Measurements from ENCODE around the gene PSMB11. TPM values are rescaled to one million over a fixed set of nuclear protein-coding genes. Genes with fewer than 3 reads are reported as not detected.

Gene PSMB11
- total RNA-seq, 1 experiment from 2014 or later: not detected

DNA sequence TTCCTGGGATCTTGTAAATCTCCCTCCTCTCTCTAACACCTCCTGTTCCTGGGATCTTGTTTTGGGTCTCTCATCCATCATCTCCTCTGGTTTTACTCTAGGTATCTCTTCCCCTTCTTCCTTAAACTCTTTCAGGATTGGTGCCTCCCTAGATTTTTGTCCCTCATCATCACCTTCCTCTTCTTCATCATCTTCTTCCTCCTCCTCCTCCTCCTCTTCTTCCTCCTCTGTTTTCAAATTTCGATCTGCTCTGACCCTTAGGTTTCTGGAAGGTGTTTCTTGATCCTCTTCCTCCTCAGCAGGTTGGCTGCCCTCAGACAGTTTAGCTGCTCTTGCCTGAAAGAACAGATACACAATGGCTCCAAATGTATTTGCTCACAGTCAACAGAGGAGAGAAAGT, 38.5 kb downstream of the PSMB11 start:
- DNase-seq (ENCODE audit: low read depth, low spot score): no peak
- POLR2A ChIA-PET: interaction anchor here (1.2 kb wide), 1 partner anchor 15 kb away, joined by 3 read pairs; the partner anchor contains the start of genes ACIN1 and C14orf119
- no peaks in the 10 kb centered on the region for H3K9me2 ChIP-seq (ENCODE audit: insufficient read depth)
- no peaks in the 10 kb centered on the region for H3K27me3 ChIP-seq (ENCODE audit: insufficient read depth, low read length)
- BruUV-seq (replicated peaks): no TSS peak
- peaks cover 62 to 65% of the 10 kb centered on the region in 2 experiments for H3K36me3 ChIP-seq (ENCODE audit: control insufficient read depth in 1 of 2, insufficient read depth in 2 of 2, low read length in 2 of 2)
- H3K9me3 ChIP-seq (ENCODE audit: control insufficient read depth in 1 of 2, insufficient read depth in 1 of 2, low read depth in 1 of 2, low read length in 2 of 2): no peaks in the 10 kb centered on the region
- peaks cover 13 to 41% of the 10 kb centered on the region in 2 experiments for H3K4me1 ChIP-seq (ENCODE audit: control insufficient read depth in 1 of 2, insufficient read depth in 2 of 2, low read length in 2 of 2)
- H2AFZ ChIP-seq (ENCODE audit: low read depth, low read length, poor library complexity, severe bottlenecking): no peak overlapping the region
- no peak for ATAC-seq
- TF ChIP-seq TCF7L2 (IDR thresholded peaks at IDR 0.05; ENCODE audit: borderline replicate concordance, extremely low read depth, insufficient read depth, insufficient read length) (no peak), POLR2A (IDR thresholded peaks at IDR 0.05; ENCODE audit: borderline replicate concordance, extremely low read depth, insufficient read depth, insufficient read length) (no peak), SRF (IDR thresholded peaks at IDR 0.05; ENCODE audit: low read depth) (no peak), ZNF274 (IDR thresholded peaks at IDR 0.05; ENCODE audit: low read depth, low read length) (no peak), EGR1 (IDR thresholded peaks at IDR 0.05; ENCODE audit: low read depth) (no peak)
- intact Hi-C loops (cut with micrococcal nuclease): no loop called here
- no peak overlapping the region for H3K4me2 ChIP-seq (ENCODE audit: low read length)
- H3K79me2 ChIP-seq (ENCODE audit: insufficient read depth, low read length): peaks cover 21% of the 10 kb centered on the region
- H4K20me1 ChIP-seq (ENCODE audit: insufficient read depth): no peaks in the 10 kb centered on the region
- no peak overlapping the region for H3K4me3 ChIP-seq (replicated peaks in 1 of 2; ENCODE audit: low read depth in 1 of 2, low read length in 2 of 2)
- RAD21 ChIA-PET (ENCODE audit: low non-redundant PET in 1 of 2, low total read pairs in 2 of 2, uncharacterized antibody in 2 of 2, unreplicated experiment in 2 of 2): no interaction called here
- no peak overlapping the region for H3K27ac ChIP-seq (ENCODE audit: low read depth, low read length)
- no peak overlapping the region for H3K9ac ChIP-seq (ENCODE audit: low read length)
- CTCF ChIA-PET: interaction anchor here (3.5 kb wide), 1 partner anchor 9 kb away, joined by 12 read pairs; no protein-coding TSS in a partner anchor

DNA sequence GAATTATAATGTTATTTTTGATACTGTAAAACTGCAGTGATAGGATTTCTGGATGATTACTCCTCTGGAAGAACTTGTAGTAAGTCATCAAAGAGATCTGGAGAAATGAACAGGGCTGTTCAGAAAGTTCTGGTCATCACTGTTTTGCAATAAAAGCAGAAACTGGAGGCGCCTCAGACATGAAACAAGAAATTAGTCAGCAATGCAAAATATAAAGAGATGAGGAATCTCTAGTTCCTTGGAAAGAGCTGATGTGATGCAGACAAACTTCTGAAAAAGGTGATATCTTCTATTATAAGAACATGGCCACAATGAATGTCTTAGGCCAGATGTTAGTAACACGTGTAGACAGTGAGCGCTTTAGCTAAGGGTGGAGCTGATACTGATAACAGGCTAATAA, 43.4 kb downstream of the PSMB11 start:
- H3K79me2 ChIP-seq (ENCODE audit: insufficient read depth, low read length): peaks cover 49% of the 10 kb centered on the region
- RAD21 ChIA-PET (ENCODE audit: low non-redundant PET in 1 of 2, low total read pairs in 2 of 2, uncharacterized antibody in 2 of 2, unreplicated experiment in 2 of 2): no interaction called here
- H2AFZ ChIP-seq (ENCODE audit: low read depth, low read length, poor library complexity, severe bottlenecking): no peak overlapping the region
- intact Hi-C loops (cut with micrococcal nuclease): no loop called here
- DNase-seq (ENCODE audit: low read depth, low spot score): no peak
- BruUV-seq (replicated peaks): no TSS peak
- H3K4me3 ChIP-seq (replicated peaks in 1 of 2; ENCODE audit: low read depth in 1 of 2, low read length in 2 of 2): no peak overlapping the region
- no peak overlapping the region for H3K27ac ChIP-seq (ENCODE audit: low read depth, low read length)
- no peaks in the 10 kb centered on the region for H3K27me3 ChIP-seq (ENCODE audit: insufficient read depth, low read length)
- TF ChIP-seq ZNF274 (IDR thresholded peaks at IDR 0.05; ENCODE audit: low read depth, low read length) (no peak), ZFX (IDR thresholded peaks at IDR 0.05) (no peak), CEBPB (IDR thresholded peaks at IDR 0.05; ENCODE audit: low read depth) (no peak)
- TF ChIP-seq, protein P1, sequence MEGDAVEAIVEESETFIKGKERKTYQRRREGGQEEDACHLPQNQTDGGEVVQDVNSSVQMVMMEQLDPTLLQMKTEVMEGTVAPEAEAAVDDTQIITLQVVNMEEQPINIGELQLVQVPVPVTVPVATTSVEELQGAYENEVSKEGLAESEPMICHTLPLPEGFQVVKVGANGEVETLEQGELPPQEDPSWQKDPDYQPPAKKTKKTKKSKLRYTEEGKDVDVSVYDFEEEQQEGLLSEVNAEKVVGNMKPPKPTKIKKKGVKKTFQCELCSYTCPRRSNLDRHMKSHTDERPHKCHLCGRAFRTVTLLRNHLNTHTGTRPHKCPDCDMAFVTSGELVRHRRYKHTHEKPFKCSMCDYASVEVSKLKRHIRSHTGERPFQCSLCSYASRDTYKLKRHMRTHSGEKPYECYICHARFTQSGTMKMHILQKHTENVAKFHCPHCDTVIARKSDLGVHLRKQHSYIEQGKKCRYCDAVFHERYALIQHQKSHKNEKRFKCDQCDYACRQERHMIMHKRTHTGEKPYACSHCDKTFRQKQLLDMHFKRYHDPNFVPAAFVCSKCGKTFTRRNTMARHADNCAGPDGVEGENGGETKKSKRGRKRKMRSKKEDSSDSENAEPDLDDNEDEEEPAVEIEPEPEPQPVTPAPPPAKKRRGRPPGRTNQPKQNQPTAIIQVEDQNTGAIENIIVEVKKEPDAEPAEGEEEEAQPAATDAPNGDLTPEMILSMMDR (IDR thresholded peaks at IDR 0.05 in 2 of 3, conservative IDR thresholded peaks at IDR 0.05 in 1 of 3; ENCODE audit: borderline replicate concordance in 1 of 3, insufficient read depth in 1 of 3, low read depth in 2 of 3, low read length in 2 of 3): no peak
- TF ChIP-seq, protein P2, sequence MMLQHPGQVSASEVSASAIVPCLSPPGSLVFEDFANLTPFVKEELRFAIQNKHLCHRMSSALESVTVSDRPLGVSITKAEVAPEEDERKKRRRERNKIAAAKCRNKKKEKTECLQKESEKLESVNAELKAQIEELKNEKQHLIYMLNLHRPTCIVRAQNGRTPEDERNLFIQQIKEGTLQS (IDR thresholded peaks at IDR 0.05): no peak
- TF ChIP-seq, protein P3, sequence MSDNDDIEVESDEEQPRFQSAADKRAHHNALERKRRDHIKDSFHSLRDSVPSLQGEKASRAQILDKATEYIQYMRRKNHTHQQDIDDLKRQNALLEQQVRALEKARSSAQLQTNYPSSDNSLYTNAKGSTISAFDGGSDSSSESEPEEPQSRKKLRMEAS (IDR thresholded peaks at IDR 0.05): no peak
- no peak overlapping the region for H3K9ac ChIP-seq (ENCODE audit: low read length)
- peaks cover 57 to 60% of the 10 kb centered on the region in 2 experiments for H3K36me3 ChIP-seq (ENCODE audit: control insufficient read depth in 1 of 2, insufficient read depth in 2 of 2, low read length in 2 of 2)
- no peak overlapping the region for H3K4me2 ChIP-seq (ENCODE audit: low read length)
- peaks cover 0 to 2% of the 10 kb centered on the region in 2 experiments; a peak in 1 of 4 replicates for H3K4me1 ChIP-seq (ENCODE audit: control insufficient read depth in 1 of 2, insufficient read depth in 2 of 2, low read length in 2 of 2)
- H3K9me3 ChIP-seq (ENCODE audit: control insufficient read depth in 1 of 2, insufficient read depth in 1 of 2, low read depth in 1 of 2, low read length in 2 of 2): no peaks in the 10 kb centered on the region
- H4K20me1 ChIP-seq (ENCODE audit: insufficient read depth): no peaks in the 10 kb centered on the region
- H3K9me2 ChIP-seq (ENCODE audit: insufficient read depth): no peaks in the 10 kb centered on the region
- CTCF ChIA-PET: interaction anchor here (1.0 to 1.6 kb wide), 2 partner anchors 9 to 17 kb away, joined by 3 to 6 read pairs; partner anchors contain the start of gene ACIN1
- no peak for ATAC-seq
- POLR2A ChIA-PET: interaction anchor here (1.7 kb wide), 1 partner anchor 10 kb away, joined by 5 read pairs; the partner anchor contains the start of genes ACIN1 and C14orf119
